GM12878 (cell line): ENCODE results near the gene MYL12B. TPM values are rescaled to one million over a fixed set of nuclear protein-coding genes. Genes with fewer than 3 reads are reported as not detected.

Experiments
- ATF7 ChIP-seq: fragments of 450-650 bp; IDR thresholded peaks from 2 replicates; pipeline ENCODE4 v1.6.1; 2016; ENCODE audit warnings: low read depth, mild to moderate bottlenecking
- CHD1 ChIP-seq: IDR thresholded peaks from 2 replicates; pipeline ENCODE4 v1.6.1; 2012; ENCODE audit warnings: low read depth, low read length, improper control_type of control experiment
- EP300 ChIP-seq, 2 experiments: fragments of 150-350 bp in 1 of 2; IDR thresholded peaks; 2 replicates each; pipeline ENCODE4 v1.6.1; 2011 to 2012; ENCODE audit warnings: low read depth in 2 of 2, low read length in 2 of 2, borderline replicate concordance in 1 of 2, improper control_type of control experiment in 1 of 2, inconsistent platforms in 1 of 2; ENCODE audit not compliant: control insufficient read depth in 1 of 2
- ETV6 ChIP-seq, 2 experiments: fragments of 450-650 bp in 1 of 2; IDR thresholded peaks in 1 of 2; conservative IDR thresholded peaks in 1 of 2; 2 replicates each; pipeline ENCODE4 v1.6.1; 2014; ENCODE audit warnings: antibody characterized with exemption in 1 of 2, borderline replicate concordance in 1 of 2, low read depth in 1 of 2, mild to moderate bottlenecking in 1 of 2, moderate library complexity in 1 of 2
- HDAC6 ChIP-seq: fragments of 200-600 bp; sonication (generic); IDR thresholded peaks from one replicate; pipeline ENCODE4 v1.8.0; 2017; ENCODE audit warnings: antibody characterized with exemption; ENCODE audit not compliant: unreplicated experiment
- IKZF1 ChIP-seq: fragments of 450-650 bp; conservative IDR thresholded peaks from 2 replicates; pipeline ENCODE4 v1.6.1; 2017; ENCODE audit warnings: antibody characterized with exemption, mild to moderate bottlenecking
- IKZF2 ChIP-seq, 2 experiments: fragments of 450-650 bp; IDR thresholded peaks; 2 replicates each; pipeline ENCODE4 v1.6.1; 2017; ENCODE audit warnings: mild to moderate bottlenecking in 2 of 2, moderate library complexity in 2 of 2
- IRF4 ChIP-seq: IDR thresholded peaks from 2 replicates; pipeline ENCODE4 v1.6.1; 2011; ENCODE audit warnings: low read depth, low read length
- JUNB ChIP-seq: IDR thresholded peaks from 2 replicates; pipeline ENCODE4 v1.6.1; 2016; ENCODE audit warnings: antibody characterized with exemption, mild to moderate bottlenecking
- MAX ChIP-seq: IDR thresholded peaks from 2 replicates; pipeline ENCODE4 v1.6.1; 2012; ENCODE audit warnings: low read depth, low read length, improper control_type of control experiment
- NFIC ChIP-seq: IDR thresholded peaks from 2 replicates; pipeline ENCODE4 v1.6.1; 2012; ENCODE audit warnings: low read depth, mild to moderate bottlenecking, inconsistent platforms, low read length, moderate library complexity
- PML ChIP-seq: IDR thresholded peaks from 2 replicates; pipeline ENCODE4 v1.6.1; 2012; ENCODE audit warnings: low read length, inconsistent platforms
- POU2F2 ChIP-seq: IDR thresholded peaks from 3 replicates; pipeline ENCODE4 v1.6.1; 2011; ENCODE audit warnings: low read depth, mild to moderate bottlenecking, low read length, borderline replicate concordance
- SKIL ChIP-seq: fragments of 450-650 bp; IDR thresholded peaks from 2 replicates; pipeline ENCODE4 v1.6.1; 2017; ENCODE audit warnings: mild to moderate bottlenecking, low read depth, inconsistent platforms; ENCODE audit not compliant: poor library complexity, severe bottlenecking
- TCF3 ChIP-seq: IDR thresholded peaks from 2 replicates; pipeline ENCODE4 v1.6.1; 2012; ENCODE audit warnings: low read depth, mild to moderate bottlenecking, low read length, borderline replicate concordance; ENCODE audit not compliant: insufficient read depth
- ZNF217 ChIP-seq: fragments of 450-650 bp; IDR thresholded peaks from 2 replicates; pipeline ENCODE4 v1.6.1; 2017; ENCODE audit warnings: antibody characterized with exemption, mild to moderate bottlenecking
- ZNF24 ChIP-seq: fragments of 450-650 bp; IDR thresholded peaks from 2 replicates; pipeline ENCODE4 v1.6.1; 2017; ENCODE audit warnings: antibody characterized with exemption, mild to moderate bottlenecking
- ZNF687 ChIP-seq: fragments of 450-650 bp; IDR thresholded peaks from 2 replicates; pipeline ENCODE4 v1.6.1; 2017; ENCODE audit warnings: mild to moderate bottlenecking, moderate library complexity
- polyA plus RNA-seq, 11 experiments: library from polyadenylated mRNA; depleted of rRNA in 4 of 11; unstranded in 6 of 11; stranded (reverse) in 5 of 11; fragments of >200 nt; fragmentation: Nextera tagmentation in 4 of 11; fragmentation: Illumina TruSeq in 1 of 11; extraction: Ambion mirVana in 4 of 11; extraction: Trizol in 1 of 11; gene quantifications; 1 replicate in 1 of 11; 2 replicates in 10 of 11; pipeline versions ENCODE4 v1.2.1 to v1.2.3, GENCODE V29; 2011 to 2016; ENCODE audit warnings: inconsistent platforms in 2 of 11, missing spikeins in 2 of 11, low read depth in 1 of 11
- total RNA-seq, 4 experiments: library from RNA; depleted of rRNA in 3 of 4; stranded (reverse); fragments of >200 nt in 3 of 4; fragmentation: Illumina TruSeq in 1 of 4; extraction: Trizol in 1 of 4; gene quantifications; 2 replicates each; pipeline versions ENCODE4 v1.2.1 to v1.2.3, GENCODE V29; 2013 to 2021

Gene MYL12B
- total and polyA plus RNA-seq, 10 of the 15 experiments (the other 5 are each of a cell fraction or from before 2014, with no cell fraction given), result 179 to 739 (median 400) TPM

- TF ChIP-seq ZNF687, result no peak
- peak; percentile 88 for TF ChIP-seq NFIC
- peak; percentile 73 for TF ChIP-seq ZNF217
- no peak for TF ChIP-seq HDAC6
- peak in 1 of 2 experiments; percentile 47; a peak in 1 of 4 replicates for TF ChIP-seq ETV6 (conservative IDR thresholded peaks at IDR 0.05 in 1 of 2, IDR thresholded peaks at IDR 0.05 in 1 of 2; ENCODE audit: borderline replicate concordance in 1 of 2, low read depth in 1 of 2)
- TF ChIP-seq POU2F2, result no peak
- peak; percentile 98 for TF ChIP-seq ATF7
- peak; percentile 80 for TF ChIP-seq JUNB
- peak in 1 of 2 experiments; percentile 31; a peak in 1 of 4 replicates for TF ChIP-seq EP300 (IDR thresholded peaks at IDR 0.05; ENCODE audit: borderline replicate concordance in 1 of 2, control insufficient read depth in 1 of 2, low read depth in 2 of 2, low read length in 2 of 2)
- TF ChIP-seq TCF3, result no peak
- TF ChIP-seq PML, result peak; percentile 44
- TF ChIP-seq SKIL, result peak; percentile 91
- no peak for TF ChIP-seq CHD1
- no peak for TF ChIP-seq ZNF24
- peak; percentile 90 for TF ChIP-seq IKZF2 (IDR thresholded peaks at IDR 0.05)
- TF ChIP-seq MAX, result no peak
- peak; percentile 48; the same call in 1 of the 2 replicates for TF ChIP-seq IRF4
- TF ChIP-seq IKZF1, result peak; percentile 84
Observed at GRCh38 chr18:3256693-3257626, 5.0 kb upstream of the MYL12B start (continued).
